Heart left ventricle (tissue), 16 donors: ENCODE results near the gene PIANP. TPM values are rescaled to one million over a fixed set of nuclear protein-coding genes. Genes with fewer than 3 reads are reported as not detected.

Experiments
- ATAC-seq, 4 donors: fragments of 200-7000 bp; cut with Tn5 transposase; one replicate each; pipeline ENCODE4 v1.9.1; 2020 to 2022; ENCODE audit warnings: moderate library complexity in 4 of 4, mild to moderate bottlenecking in 3 of 4, moderate number of reproducible peaks in 1 of 4
- DNase-seq, 5 donors: peaks; one replicate each; pipeline ENCODE4 v3.0.0-alpha.2; 2020
- H3K27ac ChIP-seq, 12 donors: fragments of 200-600 bp; sonication (generic) in 4 of 12; one replicate each; pipeline versions ENCODE4 v1.5.0 to v1.8.0; 2016 to 2022; ENCODE audit warnings: mild to moderate bottlenecking in 2 of 12
- H3K27me3 ChIP-seq, 9 donors: fragments of 200-600 bp; sonication (generic) in 2 of 9; one replicate each; pipeline versions ENCODE4 v1.5.1 to v1.8.0; 2016 to 2022; ENCODE audit warnings: mild to moderate bottlenecking in 3 of 9
- H3K36me3 ChIP-seq, 9 donors: fragments of 200-600 bp; sonication (generic) in 2 of 9; one replicate each; pipeline versions ENCODE4 v1.5.0 to v1.8.0; 2018 to 2022; ENCODE audit warnings: mild to moderate bottlenecking in 2 of 9
- H3K4me1 ChIP-seq, 12 donors: fragments of 200-600 bp; sonication (generic) in 4 of 12; one replicate each; pipeline versions ENCODE4 v1.5.0 to v1.8.0; 2016 to 2022; ENCODE audit warnings: mild to moderate bottlenecking in 3 of 12
- H3K4me3 ChIP-seq, 12 donors: fragments of 200-600 bp; sonication (generic) in 4 of 12; one replicate each; pipeline versions ENCODE4 v1.5.0 to v1.8.0; 2017 to 2022; ENCODE audit warnings: mild to moderate bottlenecking in 9 of 12, moderate library complexity in 4 of 12
- H3K9me3 ChIP-seq, 12 donors: fragments of 200-600 bp; sonication (generic) in 4 of 12; one replicate each; pipeline versions ENCODE4 v1.5.0 to v1.8.0; 2016 to 2022; ENCODE audit warnings: mild to moderate bottlenecking in 1 of 12
- CTCF ChIP-seq, 12 donors: fragments of 200-600 bp; sonication (generic) in 4 of 12; IDR thresholded peaks; one replicate each; pipeline versions ENCODE4 v1.5.0 to v1.8.0; 2018 to 2022; ENCODE audit warnings: antibody characterized with exemption in 12 of 12, mild to moderate bottlenecking in 5 of 12
- POLR2A ChIP-seq, 2 donors: fragments of 450-650 bp; IDR thresholded peaks; one replicate each; pipeline ENCODE4 v1.6.1; 2017; ENCODE audit warnings: antibody characterized with exemption in 2 of 2, mild to moderate bottlenecking in 2 of 2, moderate library complexity in 2 of 2
- WGBS, 4 donors: extraction: QIAGEN DNeasy Blood & Tissue Kit in 2 of 4; methylation state at CpG; one replicate each; pipeline versions ENCODE4 v1.1.5 to v1.1.7; 2013 to 2018; 5-methylcytosine and 5-hydroxymethylcytosine counted together
- intact Hi-C, 10 donors: fragments of 100-400 bp; cut with DNase I; formaldehyde crosslinking; loops; one replicate each; pipeline versions ENCODE4 v1.11.1 to v1.14.2; 2022
- polyA plus RNA-seq, 2 donors: library from polyadenylated mRNA; stranded (reverse); fragments of 200-250 nt; gene quantifications; one replicate each; pipeline ENCODE4 v1.2.3, GENCODE V29; 2013
- total RNA-seq, 9 donors: library from RNA; depleted of rRNA in 2 of 9; stranded (reverse); fragments of >200 nt in 2 of 9; fragmentation: NEBNext Ultra II Directional in 3 of 9; extraction: Animal tissue kit (Norgen Biotek cat#: 25700) in 3 of 9; gene quantifications; one replicate each; pipeline versions ENCODE4 v1.1.0 to v1.2.4, GENCODE V29; 2016 to 2023
- donor health status: ischemic (EF 13 %, LVEDD 7.1; RV severe dilation, severe dysfunction).
- donor health status: healthy with polysubstance abuse.
- donor health status: DM: no; HTN: yes; CAD: no.
- donor health status: DM: no; HTN: no; CAD: no.
- donor health status: ischemic (EF 25% LVEDD 6.9; RV normal size, moderate dysfunction).
- donor health status: ischemic (EF 25% LVEDD 5.7; RV mildly dilated, moderate dysfunction).
- donor health status: healthy.
- donor health status: DM: yes; HTN: yes; CAD: no.
- donor health status: ischemic (EF 35%, LVEDD 5.7; RV mildly dilated, moderate dysfunction).
- donor health status: nonischemic (EF 11% LVEDD 7.7; RV severe dilation, severe dysfunction).
- donor health status: DM: yes; HTN: yes; CAD: no.
- donor health status: PGD.
- donor health status: ischemic (EF 29% LVEDD 5.4; RV normal size, mild dysfunction).
- donor health status: nonischemic (EF 23%, LVEDD 6.1; RV moderate dilation, normal function).

The PIANP gene
- total and polyA plus RNA-seq, 11 donors: 0.11 to 0.32 (median 0.22) TPM; not detected in 6

DNA sequence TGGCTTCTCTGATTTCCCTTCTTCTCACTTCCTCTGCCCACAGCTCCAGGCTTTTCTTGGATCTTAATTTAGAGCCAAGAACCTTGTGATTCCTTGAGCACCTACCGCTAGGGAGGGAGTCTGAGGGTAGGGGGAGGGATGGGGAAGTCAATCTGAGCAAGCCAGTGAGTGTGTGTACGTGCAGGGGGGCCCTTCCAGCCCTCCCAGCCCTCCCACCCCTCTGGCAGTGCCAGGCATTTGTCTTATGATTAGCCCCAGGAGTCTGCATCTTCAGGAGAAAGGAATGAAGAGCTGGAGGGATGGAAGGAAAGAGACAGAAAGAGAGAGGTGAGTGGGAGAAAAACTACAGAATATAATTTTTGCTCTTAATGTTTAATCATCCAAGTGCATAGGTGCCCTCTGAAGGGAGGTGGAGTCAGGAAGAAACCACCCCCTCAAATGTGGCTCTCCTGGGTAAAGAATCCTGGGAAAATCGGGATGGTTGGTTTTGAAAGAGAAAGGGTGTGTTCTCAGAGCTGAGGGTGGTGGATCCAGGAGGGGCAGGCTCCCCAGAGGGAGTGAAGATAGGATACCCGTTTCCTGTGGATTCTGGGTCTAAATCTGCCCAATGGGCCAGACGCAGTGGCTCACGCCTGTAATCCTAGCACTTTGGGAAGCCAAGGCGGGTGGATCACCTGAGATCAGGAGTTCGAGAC lies 2.1 kb downstream of the PIANP start:
- Histone ChIP-seq H3K4me3 (no peak overlapping the region), H3K36me3 (no peaks in the 10 kb centered on the region), H3K27me3 (peaks cover 10 to 77% (median 52%) of the 10 kb centered on the region in 9 donors), H3K9me3 (no peaks in the 10 kb centered on the region), H3K4me1 (peaks cover 0 to 15% (median 8%) of the 10 kb centered on the region in 12 donors), H3K27ac (no peak overlapping the region)
- ATAC-seq (no peak), DNase-seq (no peak)
- no peak for TF ChIP-seq CTCF (IDR thresholded peaks at IDR 0.05)
- no peak for TF ChIP-seq POLR2A (IDR thresholded peaks at IDR 0.05)
- 45 to 51% (median 50%) methylated on average over 8 of the region's 8 CpGs for WGBS, 4 donors
- intact Hi-C loops: loop anchor here in 3 of 10 donors (5.0 to 10.0 kb wide), 2 partner anchors 74 to 81 kb away; no protein-coding TSS in a partner anchor

DNA sequence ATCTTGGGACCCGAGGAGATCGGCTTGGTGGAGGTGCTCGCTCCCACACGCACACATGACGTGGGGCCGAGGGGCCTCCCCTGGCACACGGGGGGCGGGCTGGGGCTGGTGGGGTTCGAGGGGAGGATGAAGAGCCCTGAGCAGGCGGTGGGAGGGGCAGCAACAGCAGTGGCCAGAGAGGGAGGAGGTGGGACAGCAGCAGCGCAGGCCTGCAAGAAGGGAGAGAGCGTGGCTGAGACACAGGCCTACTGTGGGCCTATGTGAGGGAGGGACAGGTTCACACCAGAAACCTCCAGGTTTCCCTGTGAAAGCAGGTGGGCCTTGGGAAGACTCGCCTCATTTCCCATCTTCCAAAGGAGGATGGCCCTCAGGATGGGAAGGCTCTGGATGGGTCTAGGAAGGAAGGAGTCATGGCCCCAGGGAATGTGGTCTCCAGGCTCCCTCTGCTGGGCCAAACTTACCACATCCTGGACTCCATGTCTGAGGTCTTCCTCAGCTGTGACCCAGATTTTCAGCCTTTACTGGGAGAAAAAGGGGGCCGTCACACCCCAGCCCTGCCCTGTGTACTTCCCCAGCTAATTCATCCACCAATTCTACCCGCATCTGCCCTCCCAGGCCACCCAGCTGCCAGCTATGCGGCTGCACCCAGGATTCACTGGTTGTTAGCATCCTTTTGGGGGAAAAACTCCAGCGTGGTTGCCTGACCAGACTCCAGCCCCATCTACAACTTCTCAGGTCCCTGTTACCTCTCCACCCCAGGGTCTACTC lies 2.8 kb downstream of the PIANP start:
- no peaks in the 10 kb centered on the region for H3K9me3 ChIP-seq
- ATAC-seq: peak; percentile 43 to 67 (median 65)
- TF ChIP-seq CTCF (IDR thresholded peaks at IDR 0.05) (peak in 11 of 12 donors; percentile 12 to 50 (median 37)), POLR2A (IDR thresholded peaks at IDR 0.05) (no peak)
- no peaks in the 10 kb centered on the region for H3K36me3 ChIP-seq
- peaks cover 0 to 15% (median 8%) of the 10 kb centered on the region in 12 donors for H3K4me1 ChIP-seq
- 68 to 70% (median 69%) methylated on average over 17 of the region's 17 CpGs for WGBS, 4 donors
- no peak for DNase-seq
- peaks cover 10 to 70% (median 45%) of the 10 kb centered on the region in 9 donors for H3K27me3 ChIP-seq
- intact Hi-C loops: loop anchor here in 3 of 10 donors (5.0 to 10.0 kb wide), 2 partner anchors 73 to 80 kb away; no protein-coding TSS in a partner anchor
- H3K27ac ChIP-seq: no peak overlapping the region
- no peak overlapping the region for H3K4me3 ChIP-seq

DNA sequence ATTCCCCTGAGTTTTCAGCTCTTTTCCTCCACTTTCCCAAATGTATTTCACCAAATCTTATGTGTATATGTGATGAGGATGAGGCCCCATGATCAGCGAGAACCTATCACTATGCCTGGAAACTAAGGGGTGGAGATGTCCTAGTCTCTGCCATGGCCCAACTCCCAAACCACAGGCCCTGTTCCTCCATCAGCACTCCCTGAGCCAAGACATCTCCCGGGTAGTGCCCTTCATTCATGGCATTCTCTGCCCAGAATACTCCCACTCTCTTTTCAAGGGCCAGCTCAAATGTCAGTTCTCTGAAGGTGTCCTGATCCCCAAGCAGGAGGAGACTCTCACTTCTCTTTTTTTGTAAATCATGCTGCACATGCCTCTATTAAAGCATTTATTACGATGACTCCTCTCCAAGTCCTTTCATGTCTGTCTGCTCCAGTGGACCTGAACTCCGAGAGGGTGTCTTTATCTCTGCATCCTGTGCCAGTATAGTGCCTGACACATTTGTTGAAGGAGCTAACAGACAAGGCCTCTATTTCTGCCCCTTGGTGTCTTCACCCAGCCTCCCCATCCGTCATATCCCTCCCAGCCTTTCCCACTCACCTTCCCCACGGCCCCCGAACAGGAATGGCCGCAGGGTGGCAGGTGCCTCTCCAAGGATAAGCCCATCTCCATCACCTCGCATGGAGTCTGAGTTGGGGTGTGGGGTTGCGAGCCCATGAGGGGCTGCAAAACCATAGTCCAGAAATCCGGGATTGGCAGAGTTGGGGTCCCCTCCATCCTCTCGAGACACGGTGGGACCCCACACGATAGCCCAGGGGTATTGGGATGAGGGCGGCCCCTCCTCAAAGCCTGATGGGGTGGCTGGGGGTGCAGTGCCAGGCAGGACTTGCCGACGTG lies 3.7 kb downstream of the PIANP start:
- 81 to 85% (median 85%) methylated on average over 17 of the region's 17 CpGs for WGBS, 4 donors
- peaks cover 10 to 61% (median 41%) of the 10 kb centered on the region in 9 donors for H3K27me3 ChIP-seq
- H3K27ac ChIP-seq: no peak overlapping the region
- H3K36me3 ChIP-seq: no peaks in the 10 kb centered on the region
- H3K4me3 ChIP-seq: no peak overlapping the region
- peaks cover 0 to 15% (median 8%) of the 10 kb centered on the region in 12 donors for H3K4me1 ChIP-seq
- TF ChIP-seq POLR2A (IDR thresholded peaks at IDR 0.05): no peak
- no peak for TF ChIP-seq CTCF (IDR thresholded peaks at IDR 0.05)
- no peaks in the 10 kb centered on the region for H3K9me3 ChIP-seq
- ATAC-seq (no peak), DNase-seq (no peak)
- intact Hi-C loops: loop anchor here in 3 of 10 donors (5.0 to 10.0 kb wide), 2 partner anchors 72 to 80 kb away; no protein-coding TSS in a partner anchor
